Stimulated activated naive B cell treated with anti-CD40 and anti-IgM and Interleukin-4, amounts not matched to agents 10 μg/mL and 1 μg/mL and 100 μg/mL, for 72 hours (primary cell): ENCODE measurements around the gene SLC4A1.

Experiments
- ATAC-seq, 2 donors: fragments of 150-1000 bp; cut with Tn5 transposase; replicated peaks; 2 replicates each; pipeline ENCODE4 v1.10.0; 2021; ENCODE audit warnings: moderate library complexity in 1 of 2
- DNase-seq: peaks from one replicate; pipeline ENCODE4 v3.0.0; 2021
- H3K27ac Mint-ChIP-seq: one replicate; pipeline ENCODE4 v1.8.0; 2022; ENCODE audit warnings: mild to moderate bottlenecking, mixed read lengths
- H3K27me3 Mint-ChIP-seq, 2 donors: one replicate each; pipeline ENCODE4 v1.8.0; 2022; ENCODE audit warnings: mixed read lengths in 2 of 2
- H3K36me3 Mint-ChIP-seq, 2 donors: one replicate each; pipeline ENCODE4 v1.8.0; 2022; ENCODE audit warnings: mixed read lengths in 2 of 2, mild to moderate bottlenecking in 1 of 2
- H3K4me1 Mint-ChIP-seq, 2 donors: one replicate each; pipeline ENCODE4 v1.8.0; 2022; ENCODE audit warnings: mixed read lengths in 2 of 2, mild to moderate bottlenecking in 1 of 2
- H3K4me3 Mint-ChIP-seq, 2 donors: one replicate each; pipeline ENCODE4 v1.8.0; 2022; ENCODE audit warnings: mild to moderate bottlenecking in 2 of 2, mixed read lengths in 2 of 2, moderate library complexity in 1 of 2
- H3K9me3 Mint-ChIP-seq, 2 donors: one replicate each; pipeline ENCODE4 v1.8.0; 2022; ENCODE audit warnings: mixed read lengths in 2 of 2, mild to moderate bottlenecking in 1 of 2

SLC4A1 gene

DNA sequence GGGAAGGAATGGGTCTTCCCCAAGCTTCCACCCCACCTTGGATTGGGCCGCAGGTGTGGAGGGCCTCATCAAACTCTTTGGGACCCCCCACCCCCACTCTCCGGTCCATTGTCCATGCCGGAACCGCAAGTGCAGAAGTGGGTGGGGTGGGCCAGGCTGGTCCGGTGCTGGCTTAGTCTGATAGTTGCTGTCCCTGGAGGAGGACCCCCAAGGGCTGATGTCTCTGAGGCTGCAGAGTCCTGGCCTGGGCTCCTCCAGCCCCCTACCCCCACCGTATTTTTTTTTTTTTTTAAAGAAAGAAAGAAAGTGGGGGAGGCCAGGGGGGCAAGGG, 61.1 kb downstream of the SLC4A1 start:
- no peak overlapping the region for H3K4me3 Mint-ChIP-seq
- peaks cover 37 to 58% of the 10 kb centered on the region in 2 donors for H3K4me1 Mint-ChIP-seq
- H3K27ac Mint-ChIP-seq, result no peak overlapping the region
- no peaks in the 10 kb centered on the region for H3K27me3 Mint-ChIP-seq
- DNase-seq (no peak), ATAC-seq (no peak)
- H3K36me3 Mint-ChIP-seq, result peaks cover 36 to 51% of the 10 kb centered on the region in 2 donors
- no peaks in the 10 kb centered on the region for H3K9me3 Mint-ChIP-seq

DNA sequence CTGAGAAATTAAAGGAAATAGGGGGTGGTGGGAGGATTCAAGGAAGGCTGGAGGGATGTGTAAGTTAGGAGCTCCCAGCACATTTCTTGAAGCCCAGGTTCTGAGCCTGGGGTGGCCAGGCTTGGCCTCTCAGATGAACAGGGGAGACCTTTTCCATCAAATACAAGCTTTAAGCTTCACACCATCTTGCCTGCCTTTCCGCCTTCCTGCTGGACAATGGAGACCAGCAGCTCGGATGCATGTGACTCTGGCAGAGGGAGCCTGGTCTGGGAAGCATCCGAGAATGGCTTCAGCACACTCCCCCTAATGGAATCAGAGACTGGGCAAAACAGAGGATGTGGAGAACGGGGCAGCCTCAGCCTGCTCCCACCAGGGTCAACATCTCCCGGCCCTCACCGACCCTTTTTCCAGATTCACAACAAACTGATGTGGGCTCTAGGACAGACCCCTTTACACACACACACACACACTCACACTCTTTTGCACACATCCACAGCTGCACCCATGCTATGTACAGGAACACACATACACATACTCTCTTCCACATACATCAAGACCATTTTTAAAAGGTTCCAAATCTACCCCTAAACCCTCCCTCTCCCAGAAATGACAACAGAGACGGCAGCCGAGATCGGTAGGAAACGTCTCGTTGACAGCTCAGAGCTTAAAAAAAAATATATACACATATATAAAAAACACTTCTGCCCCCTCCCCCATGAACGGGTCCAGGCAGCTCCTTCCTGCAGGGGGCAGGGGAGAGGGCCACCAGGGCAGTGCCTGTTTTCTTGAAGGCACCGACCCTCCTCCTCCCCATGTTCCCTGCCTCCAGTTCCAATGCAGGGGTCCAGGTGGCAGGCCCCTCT, 61.7 kb downstream of the SLC4A1 start:
- Mint-ChIP-seq H3K27ac (peak overlapping the region; percentile 43), H3K9me3 (no peaks in the 10 kb centered on the region), H3K27me3 (no peaks in the 10 kb centered on the region), H3K4me3 (no peak overlapping the region), H3K4me1 (peaks cover 34 to 58% of the 10 kb centered on the region in 2 donors), H3K36me3 (peaks cover 30 to 45% of the 10 kb centered on the region in 2 donors)
- no peak for ATAC-seq
- DNase-seq, result no peak

GRCh38 chr17:44204441-44204882, 63.5 kb downstream of the SLC4A1 start:
- no peak overlapping the region for H3K27ac Mint-ChIP-seq
- DNase-seq, result no peak
- H3K36me3 Mint-ChIP-seq, result peaks cover 22 to 33% of the 10 kb centered on the region in 2 donors

GRCh38 chr17:44203731-44204440, 64.0 kb downstream of the SLC4A1 start:
- Mint-ChIP-seq H3K9me3 (no peaks in the 10 kb centered on the region), H3K27me3 (no peaks in the 10 kb centered on the region), H3K4me1 (peaks cover 28 to 49% of the 10 kb centered on the region in 2 donors), H3K27ac (peak overlapping the region; percentile 59), H3K36me3 (peaks cover 20 to 30% of the 10 kb centered on the region in 2 donors), H3K4me3 (no peak overlapping the region)
- peak; percentile 33 for DNase-seq
- ATAC-seq, result no peak

More at GRCh38 chr17:44204441-44204882, 63.5 kb downstream of the SLC4A1 start:
- no peaks in the 10 kb centered on the region for H3K27me3 Mint-ChIP-seq
- no peaks in the 10 kb centered on the region for H3K9me3 Mint-ChIP-seq
- H3K4me3 Mint-ChIP-seq, result no peak overlapping the region
- peaks cover 28 to 53% of the 10 kb centered on the region in 2 donors for H3K4me1 Mint-ChIP-seq
- no peak for ATAC-seq

DNA sequence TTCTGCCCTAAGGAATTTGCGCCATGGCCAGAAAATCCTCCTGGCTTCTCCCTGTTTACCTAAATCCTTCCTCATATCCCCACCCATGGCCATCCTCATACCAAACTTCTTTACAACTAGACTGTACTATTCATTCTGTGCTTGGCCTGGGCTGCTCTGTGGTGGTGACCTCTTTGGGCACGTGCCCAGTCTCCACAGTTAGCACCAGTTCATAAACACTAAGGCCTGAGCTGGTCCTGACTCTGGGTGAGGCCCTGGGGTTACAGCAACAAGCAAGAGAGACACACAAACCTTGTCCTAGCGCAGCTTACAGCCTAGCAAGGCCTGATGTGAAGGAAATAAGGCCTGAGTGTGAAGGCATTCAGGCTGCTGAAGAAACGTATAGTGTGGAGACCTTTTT, 65.2 kb downstream of the SLC4A1 start:
- peak overlapping the region; percentile 7 for H3K27ac Mint-ChIP-seq
- peaks cover 16 to 27% of the 10 kb centered on the region in 2 donors for H3K36me3 Mint-ChIP-seq
- DNase-seq (no peak), ATAC-seq (no peak)
- no peak overlapping the region for H3K4me3 Mint-ChIP-seq
- peaks cover 32 to 52% of the 10 kb centered on the region in 2 donors for H3K4me1 Mint-ChIP-seq
- no peaks in the 10 kb centered on the region for H3K27me3 Mint-ChIP-seq
- no peaks in the 10 kb centered on the region for H3K9me3 Mint-ChIP-seq

GRCh38 chr17:44200478-44201155, 67.3 kb downstream of the SLC4A1 start:
- Mint-ChIP-seq H3K4me3 (peak overlapping the region; percentile 95 to 98), H3K9me3 (no peaks in the 10 kb centered on the region), H3K27ac (peak overlapping the region; percentile 99), H3K36me3 (peaks cover 19 to 26% of the 10 kb centered on the region in 2 donors), H3K4me1 (peaks cover 35 to 57% of the 10 kb centered on the region in 2 donors), H3K27me3 (no peaks in the 10 kb centered on the region)
- ATAC-seq (peak in 1 of 2 donors; percentile 2), DNase-seq (no peak)

- H3K9me3 Mint-ChIP-seq, result no peaks in the 10 kb centered on the region
- H3K27me3 Mint-ChIP-seq, result no peaks in the 10 kb centered on the region
- peak within 1 kb of the TSS; percentile 99 for H3K27ac Mint-ChIP-seq
- H3K4me1 Mint-ChIP-seq, result peaks cover 35 to 57% of the 10 kb centered on the region in 2 donors
- H3K4me3 Mint-ChIP-seq, result peak within 1 kb of the TSS; percentile 95 to 98
- H3K36me3 Mint-ChIP-seq, result peaks cover 23 to 31% of the 10 kb centered on the region in 2 donors
- DNase-seq (peak; percentile 98), ATAC-seq (peak; percentile 80 to 83)
These were observed 68.1 kb downstream of the SLC4A1 start, which contains the start of gene ATXN7L3 for GRCh38 chr17:44199553-44200477. Gene ATXN7L3 (minus strand): TSS chr17:44199884. CDS start chr17:44198070, 1,814 bp downstream.

GRCh38 chr17:44198721-44199552, 69.0 kb downstream of the SLC4A1 start:
- H3K27ac Mint-ChIP-seq, result peak overlapping the region; percentile 95
- H3K4me1 Mint-ChIP-seq, result peaks cover 30 to 49% of the 10 kb centered on the region in 2 donors
- peak; percentile 26 to 37 for ATAC-seq
- no peaks in the 10 kb centered on the region for H3K27me3 Mint-ChIP-seq
- H3K9me3 Mint-ChIP-seq, result no peaks in the 10 kb centered on the region
- DNase-seq, result peak; percentile 44
- H3K36me3 Mint-ChIP-seq, result peaks cover 29 to 38% of the 10 kb centered on the region in 2 donors
- peak overlapping the region; percentile 85 to 90 for H3K4me3 Mint-ChIP-seq
